Measurements from ENCODE around the gene TAS2R60.

DNA sequence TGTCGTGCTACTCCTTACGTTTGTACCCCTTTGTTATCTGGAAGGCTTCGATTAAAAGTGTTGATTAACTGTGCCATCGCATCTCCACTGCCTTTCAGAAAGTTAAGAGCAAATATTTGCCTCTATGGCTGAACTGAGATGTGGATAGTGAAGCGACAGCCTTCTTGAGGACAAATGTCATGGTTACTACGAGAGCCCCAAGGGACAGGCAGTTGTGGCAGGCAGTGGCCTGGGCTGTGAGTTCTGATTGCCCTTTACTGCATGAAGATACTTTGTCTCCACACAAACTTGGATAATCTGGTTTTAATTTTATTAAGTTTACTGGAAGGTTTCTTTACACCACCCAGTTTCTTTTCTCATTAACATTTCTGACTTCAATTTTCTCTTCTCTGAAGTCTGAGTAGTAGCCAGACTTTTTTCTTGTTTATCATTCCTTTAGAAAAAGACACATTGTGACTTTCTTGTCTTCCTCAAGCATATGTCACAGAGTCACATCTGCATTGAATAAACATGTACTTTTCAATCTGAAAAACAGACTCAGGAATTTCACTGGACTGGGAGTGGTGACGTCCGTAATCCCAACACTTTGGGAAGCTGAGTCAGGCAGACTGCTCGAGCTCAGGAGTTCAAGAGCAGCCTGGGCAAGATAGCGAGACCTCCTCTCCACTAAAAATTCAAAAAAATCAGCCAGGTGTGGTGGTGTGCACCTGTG, 36.0 kb downstream of the TAS2R60 start:
- TF ChIP-seq GTF2F1 (IDR thresholded peaks at IDR 0.05; ENCODE audit: borderline replicate concordance, low read depth, low read length), result no peak
- TF ChIP-seq RAD21 (IDR thresholded peaks at IDR 0.05 in 1 of 2, conservative IDR thresholded peaks at IDR 0.05 in 1 of 2; ENCODE audit: low read depth in 2 of 2, low read length in 2 of 2), result no peak
- no peak for TF ChIP-seq FOSL1 (IDR thresholded peaks at IDR 0.05; ENCODE audit: insufficient read depth, low read depth, low read length)
- no peak for TF ChIP-seq RNF2 (IDR thresholded peaks at IDR 0.05; ENCODE audit: borderline replicate concordance, low read depth, low read length, missing control alignments, poor library complexity, severe bottlenecking)
- no peak for TF ChIP-seq CTCF (IDR thresholded peaks at IDR 0.05; ENCODE audit: control extremely low read depth in 1 of 3, insufficient read depth in 1 of 3, low read depth in 1 of 3, low read length in 3 of 3)
- TF ChIP-seq CREB1 (IDR thresholded peaks at IDR 0.05), result no peak
- no peak for TF ChIP-seq GABPA (IDR thresholded peaks at IDR 0.05; ENCODE audit: borderline replicate concordance, insufficient read depth, low read length)
- TF ChIP-seq ZNF274 (IDR thresholded peaks at IDR 0.05; ENCODE audit: borderline replicate concordance, extremely low read depth, low read length), result no peak
- no peak for TF ChIP-seq CHD1 (IDR thresholded peaks at IDR 0.05; ENCODE audit: low read depth, low read length)
- TF ChIP-seq POLR2A (IDR thresholded peaks at IDR 0.05; ENCODE audit: control extremely low read depth in 1 of 2, low read depth in 2 of 2, low read length in 2 of 2), result no peak
- no peak for TF ChIP-seq SIN3A (conservative IDR thresholded peaks at IDR 0.05 in 1 of 2, IDR thresholded peaks at IDR 0.05 in 1 of 2; ENCODE audit: low read depth in 1 of 2, low read length in 2 of 2)
- TF ChIP-seq RFX5 (IDR thresholded peaks at IDR 0.05; ENCODE audit: borderline replicate concordance, low read depth, low read length), result no peak
- no peak for TF ChIP-seq CBX8 (IDR thresholded peaks at IDR 0.05; ENCODE audit: borderline replicate concordance, low read depth, low read length)
